CD4-positive, alpha-beta T cell treated with Interleukin-4 for 4 hours (primary cell): Measurements from ENCODE around the gene NCBP1.
A peak's percentile ranks its signal among the peaks of the same experiment; 100 is the strongest.
"Not testable (repeated sequence)": the region's sequence is repeated elsewhere in the genome, so short reads cannot be mapped to it uniquely, and the experiment has no call there.

Source experiments
- DNase-seq: peaks from one replicate; pipeline ENCODE4 v3.0.0-alpha.2; 2020

The NCBP1 gene

DNA sequence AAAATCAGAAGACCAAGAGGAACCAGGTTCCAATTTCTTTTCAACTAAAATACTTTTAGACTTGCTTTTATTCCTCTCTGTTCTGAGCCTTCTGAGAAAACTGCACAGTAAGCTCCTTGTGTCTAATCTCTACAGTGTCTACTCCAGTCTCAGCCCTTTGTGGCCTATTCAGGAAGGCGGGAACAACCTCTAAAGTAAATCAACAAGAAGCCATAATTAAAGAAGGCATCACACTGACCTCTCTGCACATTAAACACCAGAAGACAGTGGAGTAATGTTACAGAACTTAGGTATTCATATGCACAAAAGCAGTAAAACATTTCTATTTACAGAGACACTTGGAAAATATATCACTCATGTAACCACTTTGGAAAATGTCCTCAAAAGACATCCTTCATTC is 48.6 kb downstream of the NCBP1 start:
- DNase-seq: no peak

GRCh38 chr9:97688654-97689053 is 55.0 kb downstream of the NCBP1 start:
- DNase-seq: no peak

DNA sequence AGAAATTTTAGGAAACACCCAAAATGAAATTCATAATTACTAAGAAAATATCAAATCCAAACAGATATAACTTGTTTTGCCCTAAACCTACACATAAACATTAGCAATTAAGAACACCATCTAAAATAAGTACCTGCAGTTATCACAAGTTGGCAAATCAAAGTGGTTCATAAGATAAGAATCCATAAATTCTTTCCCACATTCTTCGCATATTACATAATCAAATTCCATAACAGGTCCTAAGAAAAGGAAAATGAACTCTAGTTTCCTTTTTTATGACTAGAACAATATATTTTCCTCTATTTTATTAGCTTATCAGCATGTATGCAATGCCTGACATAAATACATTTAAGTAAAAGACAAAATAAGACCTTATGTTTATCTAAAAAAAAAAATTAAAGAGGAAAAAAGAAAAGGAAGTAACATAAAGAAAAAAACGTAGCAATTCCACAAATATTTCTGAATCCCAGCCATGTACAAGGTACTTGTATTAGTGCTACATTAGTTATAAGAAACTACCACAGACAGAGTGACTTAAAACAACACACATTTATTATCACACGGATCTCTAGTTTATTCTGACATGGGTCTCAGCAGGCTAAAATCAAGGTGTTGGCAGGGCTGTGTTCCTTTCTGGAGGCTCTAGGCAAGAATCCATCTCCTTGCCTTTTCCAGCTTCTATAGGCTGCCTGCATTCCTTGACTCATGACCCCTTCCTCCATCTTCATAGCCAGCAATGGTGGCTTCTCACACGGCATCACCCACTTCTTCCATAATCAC is 56.0 kb downstream of the NCBP1 start:
- no peak for DNase-seq

DNA sequence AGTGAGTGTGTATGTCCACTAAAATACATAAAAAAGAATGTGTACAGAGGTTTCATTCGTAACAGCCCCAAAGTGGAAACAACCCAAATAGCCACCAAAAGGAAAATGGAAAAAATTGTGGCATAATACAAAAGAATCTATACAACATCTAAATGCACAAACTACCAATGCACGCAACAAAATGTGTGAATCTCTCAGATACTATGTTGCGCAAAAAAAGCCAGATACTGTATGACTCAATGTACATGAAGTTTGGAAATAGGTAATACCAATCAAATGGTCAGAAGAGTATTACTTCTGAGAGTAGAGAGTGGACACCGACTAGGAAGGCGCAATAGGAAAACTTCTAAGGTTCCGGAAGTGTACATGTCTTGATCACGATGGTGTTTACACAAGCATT is 61.1 kb downstream of the NCBP1 start:
- DNase-seq: no peak

DNA sequence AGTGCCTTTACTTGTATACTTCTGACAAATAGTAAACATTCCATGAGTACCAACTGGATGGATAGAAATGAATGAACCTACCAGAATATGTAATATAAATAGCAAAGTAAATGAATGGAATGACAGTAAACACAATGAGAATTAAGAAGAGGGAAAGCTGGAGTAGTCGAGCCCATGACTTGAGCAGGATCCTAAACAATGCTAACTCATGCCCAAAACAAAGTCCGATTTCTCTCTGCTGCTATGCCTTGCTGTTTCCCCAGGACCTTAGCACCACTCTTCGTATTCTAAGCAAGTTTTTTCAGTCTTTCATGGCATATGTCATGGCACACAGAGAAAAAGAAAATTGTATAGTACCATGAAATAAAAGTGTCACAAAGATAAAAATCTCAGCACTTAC is 61.8 kb downstream of the NCBP1 start:
- no peak for DNase-seq

DNA sequence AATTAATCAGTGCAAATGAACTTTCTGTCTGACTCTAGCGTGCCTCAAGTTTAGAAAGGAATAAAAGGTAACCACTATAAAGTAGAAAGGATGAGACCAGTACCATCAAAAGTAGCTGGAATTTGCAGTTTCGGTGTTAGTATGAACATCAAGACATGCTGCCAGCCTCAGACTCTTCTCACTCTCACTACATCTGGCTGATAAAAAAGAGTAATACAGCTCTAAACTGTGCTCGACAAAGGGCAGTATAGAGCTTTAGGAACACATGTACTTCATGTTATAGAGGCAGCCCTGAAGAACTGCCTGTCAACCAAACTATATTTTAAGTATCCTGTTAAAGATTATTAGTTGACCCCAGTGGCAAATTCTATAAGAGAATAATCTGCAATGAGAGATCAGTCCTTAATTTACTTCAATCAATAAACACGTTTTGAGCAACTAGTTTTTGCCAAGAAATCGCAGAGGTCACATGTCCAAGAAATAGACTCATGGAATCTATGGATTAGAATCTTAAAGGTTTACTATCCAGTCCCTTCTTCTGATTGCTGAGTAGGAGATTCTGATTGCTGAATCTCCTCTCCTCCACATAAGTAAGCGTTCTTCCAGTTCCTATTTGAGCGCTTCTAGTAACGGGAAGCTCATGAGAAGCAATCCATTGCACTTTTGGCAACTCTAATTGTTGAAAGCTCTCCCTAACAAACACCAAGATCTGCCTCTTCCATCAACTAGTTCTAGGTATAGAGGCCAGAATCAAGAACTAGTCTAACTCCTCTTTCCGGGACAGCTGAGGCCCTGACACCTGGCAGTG is 62.6 kb downstream of the NCBP1 start:
- DNase-seq: no peak

- peak; percentile 96 for DNase-seq
Observed at GRCh38 chr9:97696803-97697601, 63.4 kb downstream of the NCBP1 start, which contains the start of gene XPA. XPA (minus strand) TSS chr9:97697340; CDS start chr9:97697292, 48 bp downstream.

- DNase-seq: no peak
Observed at GRCh38 chr9:97697837-97698236, 64.2 kb downstream of the NCBP1 start.

DNA sequence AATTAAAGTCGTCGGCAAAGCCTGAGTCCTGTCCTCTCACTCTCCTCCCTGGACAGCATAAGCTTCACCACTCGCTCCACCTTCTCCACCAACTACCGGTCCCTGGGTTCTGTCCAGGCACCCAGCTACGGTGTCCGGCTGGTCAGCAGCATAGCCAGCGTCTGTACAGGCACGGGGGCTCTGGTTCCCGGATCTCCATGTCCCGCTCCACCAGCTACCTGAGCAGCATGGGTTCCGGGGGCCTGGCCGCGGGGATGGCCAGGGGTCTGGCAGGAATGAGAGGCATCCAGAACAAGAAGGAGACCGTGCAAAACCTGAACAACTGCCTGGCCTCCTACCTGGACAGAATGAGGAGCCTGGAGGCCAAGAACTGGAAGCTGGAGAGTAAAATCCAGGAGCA is 65.2 kb downstream of the NCBP1 start:
- no peak for DNase-seq

DNA sequence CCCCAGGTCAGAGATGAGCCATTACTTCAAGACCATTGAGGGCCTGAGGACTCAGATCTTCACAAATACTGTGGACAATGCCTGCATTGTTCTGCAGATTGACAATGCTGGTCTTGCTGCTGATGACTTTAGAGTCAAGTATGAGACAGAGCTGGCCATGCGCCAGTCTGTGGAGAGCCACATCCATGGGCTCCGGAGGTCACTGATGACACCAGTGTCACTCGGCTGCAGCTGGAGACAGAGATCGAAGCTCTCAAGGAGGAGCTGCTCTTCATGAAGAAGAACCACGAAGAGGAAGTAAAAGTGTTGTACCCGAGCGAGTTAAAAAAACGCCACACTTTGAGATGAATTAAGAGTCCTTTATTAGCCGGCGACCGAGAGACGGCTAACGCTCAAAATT is 65.7 kb downstream of the NCBP1 start:
- not testable (repeated sequence) for DNase-seq

GRCh38 chr9:97699824-97700223 is 66.2 kb downstream of the NCBP1 start:
- not testable (repeated sequence) for DNase-seq

- peak; percentile 51 for DNase-seq
Observed at GRCh38 chr9:97703437-97704344, 70.1 kb downstream of the NCBP1 start.

GRCh38 chr9:97704345-97704677 is 70.7 kb downstream of the NCBP1 start:
- DNase-seq: no peak

GRCh38 chr9:97704851-97705250 is 71.2 kb downstream of the NCBP1 start:
- DNase-seq: no peak

DNA sequence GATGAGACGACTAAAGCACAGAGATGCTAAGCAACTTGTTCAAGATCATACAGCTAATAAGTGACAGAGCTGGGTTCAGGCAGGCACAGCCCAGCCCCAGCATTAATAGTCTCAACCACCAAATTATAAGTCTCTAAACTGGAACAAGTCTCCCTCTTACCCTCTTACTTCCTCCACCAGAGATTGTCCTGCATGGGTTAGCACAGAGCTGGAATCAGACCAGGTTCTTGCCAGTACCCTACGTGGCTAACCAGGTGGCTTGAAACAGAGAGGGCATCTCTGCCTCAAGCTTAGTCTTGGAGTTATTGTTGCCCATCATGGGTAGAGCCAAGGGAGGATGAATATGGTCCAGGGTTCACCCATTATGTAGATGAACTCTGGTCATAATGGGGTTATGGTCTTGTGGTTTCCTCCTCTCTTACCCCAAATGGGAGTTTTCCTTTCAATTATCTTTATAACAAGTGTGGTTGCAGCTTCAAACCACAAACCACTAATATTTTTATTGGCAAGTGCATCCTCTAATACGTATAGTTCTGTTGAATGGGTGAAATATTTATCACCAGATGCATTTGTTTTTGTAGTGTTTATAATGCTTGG is 71.8 kb downstream of the NCBP1 start:
- peak; percentile 29 for DNase-seq

- no peak for DNase-seq
Observed at GRCh38 chr9:97706246-97706645, 72.6 kb downstream of the NCBP1 start.

DNA sequence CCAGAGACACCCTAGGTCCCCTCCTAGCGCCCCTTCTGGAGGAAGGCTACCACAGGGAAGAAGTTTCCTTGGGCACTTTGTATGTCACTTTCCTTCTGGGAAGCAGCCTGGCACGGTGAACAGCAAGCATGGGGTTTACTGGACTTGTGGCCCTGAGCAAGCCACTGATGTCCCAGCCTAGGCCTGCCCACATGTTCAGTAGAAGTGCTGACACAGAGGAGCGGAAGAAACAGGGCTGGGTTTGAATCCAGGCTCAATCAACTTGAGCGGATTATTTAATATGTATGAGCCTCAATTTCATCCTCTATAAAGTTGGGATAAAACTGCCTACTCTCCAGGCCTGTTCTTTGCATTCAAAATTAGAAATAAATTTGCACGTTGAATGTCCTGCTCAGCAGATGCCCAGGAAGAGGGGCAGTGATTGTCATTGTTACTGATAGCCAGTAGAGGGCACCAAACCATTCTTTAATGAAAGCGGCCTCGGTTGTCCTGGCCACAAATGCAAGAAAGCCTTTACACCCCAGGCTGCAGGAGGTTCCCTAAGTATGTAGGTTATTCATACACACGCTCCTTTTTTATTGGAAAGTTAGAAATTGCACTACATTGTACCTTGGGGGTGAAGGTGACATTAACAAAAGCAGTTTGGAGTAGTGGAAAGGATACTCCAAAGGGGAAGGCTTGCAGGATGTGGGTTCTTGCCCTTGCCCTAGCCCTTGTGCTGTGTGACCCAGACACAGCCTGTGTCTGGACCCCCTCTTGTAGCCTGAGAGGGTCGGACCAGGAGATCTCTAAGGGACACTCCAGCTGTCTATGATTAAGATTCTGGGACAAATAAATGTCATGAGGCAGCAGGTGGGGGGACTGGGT is 77.0 kb downstream of the NCBP1 start:
- peak; percentile 70 for DNase-seq

- DNase-seq: no peak
Observed at GRCh38 chr9:97711223-97711626, 77.6 kb downstream of the NCBP1 start.

DNA sequence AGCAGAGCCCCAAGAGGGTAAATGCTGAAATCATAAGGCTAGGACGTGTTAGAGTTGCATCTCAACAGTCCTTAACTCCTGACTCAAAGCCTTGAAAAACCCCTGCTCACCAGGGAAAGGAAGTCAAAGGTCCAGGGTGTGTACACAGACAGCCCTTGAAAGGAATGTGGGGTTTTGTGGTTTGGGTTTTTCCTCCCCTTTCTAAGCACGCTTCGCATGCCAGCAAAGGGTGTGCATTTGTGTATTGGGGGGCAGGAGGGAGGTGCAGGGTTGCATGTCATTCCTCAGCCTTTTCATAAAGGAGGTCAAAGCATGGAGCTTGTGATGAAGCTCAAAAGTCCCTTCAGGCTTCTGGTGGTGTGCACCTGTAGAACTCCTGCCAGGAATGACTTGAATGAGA is 80.8 kb downstream of the NCBP1 start:
- peak; percentile 10 for DNase-seq

GRCh38 chr9:97717866-97718265 is 84.2 kb downstream of the NCBP1 start:
- DNase-seq: no peak

- no peak for DNase-seq
Observed at GRCh38 chr9:97721396-97721795, 87.8 kb downstream of the NCBP1 start.
